H9 (cell line): ENCODE measurements around the gene KCTD2. TPM values are rescaled to one million over a fixed set of nuclear protein-coding genes. Genes with fewer than 3 reads are reported as not detected.

Experiments used
- DNase-seq: peaks from one replicate; pipeline ENCODE4 v3.0.0-alpha.2; 2017
- H2AFZ ChIP-seq: one replicate; pipeline ENCODE4 v1.6.1; 2013; ENCODE audit warnings: mild to moderate bottlenecking, low read length, control low read depth, moderate library complexity
- H2AK5ac ChIP-seq: 2 replicates; pipeline ENCODE4 v1.6.1; 2013; ENCODE audit warnings: low read length, control low read depth, mixed read lengths; ENCODE audit not compliant: insufficient read length
- H2BK120ac ChIP-seq: one replicate; pipeline ENCODE4 v1.6.1; 2013; ENCODE audit warnings: low read depth, mild to moderate bottlenecking, low read length, control low read depth, inconsistent platforms; ENCODE audit not compliant: poor library complexity, severe bottlenecking
- H2BK12ac ChIP-seq: 2 replicates; pipeline ENCODE4 v1.6.1; 2013; ENCODE audit warnings: low read length, control low read depth, mixed read lengths, low read depth; ENCODE audit not compliant: insufficient read length
- H2BK15ac ChIP-seq: 2 replicates; pipeline ENCODE4 v1.6.1; 2013; ENCODE audit warnings: low read depth, low read length, control low read depth
- H2BK20ac ChIP-seq: one replicate; pipeline ENCODE4 v1.6.1; 2013; ENCODE audit warnings: low read depth, mild to moderate bottlenecking, low read length, control low read depth, inconsistent platforms; ENCODE audit not compliant: poor library complexity, severe bottlenecking
- H2BK5ac ChIP-seq: 2 replicates; pipeline ENCODE4 v1.6.1; 2013; ENCODE audit warnings: low read length, control low read depth, mixed read lengths; ENCODE audit not compliant: insufficient read length
- H3K14ac ChIP-seq: 2 replicates; pipeline ENCODE4 v1.6.1; 2013; ENCODE audit warnings: low read length, control low read depth; ENCODE audit not compliant: insufficient read depth
- H3K18ac ChIP-seq: 2 replicates; pipeline ENCODE4 v1.6.1; 2013; ENCODE audit warnings: low read depth, mild to moderate bottlenecking, mixed read lengths, low read length, control low read depth; ENCODE audit not compliant: insufficient read length
- H3K23ac ChIP-seq: 2 replicates; pipeline ENCODE4 v1.6.1; 2013; ENCODE audit warnings: low read length, control low read depth, mixed read lengths, low read depth; ENCODE audit not compliant: insufficient read length
- H3K23me2 ChIP-seq: 2 replicates; pipeline ENCODE4 v1.6.1; 2013; ENCODE audit warnings: low read depth, mild to moderate bottlenecking, mixed read lengths, low read length, control low read depth; ENCODE audit not compliant: insufficient read length, poor library complexity, severe bottlenecking
- H3K27ac ChIP-seq: 2 replicates; pipeline ENCODE4 v1.5.1; 2013; ENCODE audit warnings: low read length, control low read depth, mixed read lengths, low read depth; ENCODE audit not compliant: insufficient read length
- H3K27me3 ChIP-seq: 2 replicates; pipeline ENCODE4 v1.6.1; 2013; ENCODE audit warnings: low read length, control low read depth, inconsistent platforms; ENCODE audit not compliant: insufficient read depth
- H3K4ac ChIP-seq: 2 replicates; pipeline ENCODE4 v1.6.1; 2013; ENCODE audit warnings: low read depth, mild to moderate bottlenecking, control low read depth, inconsistent platforms, low read length, moderate library complexity
- H3K4me1 ChIP-seq: 2 replicates; pipeline ENCODE4 v1.6.1; 2013; ENCODE audit warnings: low read length, control low read depth, inconsistent platforms; ENCODE audit not compliant: insufficient read depth
- H3K4me2 ChIP-seq: 2 replicates; pipeline ENCODE4 v1.6.1; 2013; ENCODE audit warnings: low read length, control low read depth, mixed read lengths; ENCODE audit not compliant: insufficient read length, insufficient read depth
- H3K56ac ChIP-seq: 2 replicates; pipeline ENCODE4 v1.6.1; 2013; ENCODE audit warnings: low read depth, mild to moderate bottlenecking, mixed read lengths, low read length, control low read depth; ENCODE audit not compliant: insufficient read length
- H3K79me1 ChIP-seq: 2 replicates; pipeline ENCODE4 v1.6.1; 2013; ENCODE audit warnings: low read depth, mild to moderate bottlenecking, moderate library complexity, low read length, control low read depth, inconsistent platforms; ENCODE audit not compliant: insufficient read depth, poor library complexity, severe bottlenecking
- H3K79me2 ChIP-seq: 2 replicates; pipeline ENCODE4 v1.6.1; 2013; ENCODE audit warnings: low read length, control low read depth, inconsistent platforms; ENCODE audit not compliant: insufficient read depth
- H3K9ac ChIP-seq: 2 replicates; pipeline ENCODE4 v1.6.1; 2013; ENCODE audit warnings: low read length, control low read depth, mixed read lengths; ENCODE audit not compliant: insufficient read length; ENCODE audit errors: extremely low read depth
- H3K9me3 ChIP-seq: one replicate; pipeline ENCODE4 v1.6.1; 2013; ENCODE audit warnings: low read depth, low read length, inconsistent platforms; ENCODE audit not compliant: control insufficient read depth
- H3T11ph ChIP-seq: one replicate; pipeline ENCODE4 v1.6.1; 2013; ENCODE audit warnings: mild to moderate bottlenecking, low read length, control low read depth, inconsistent platforms
- H4K20me1 ChIP-seq: one replicate; pipeline ENCODE4 v1.6.1; 2013; ENCODE audit not compliant: control insufficient read depth, insufficient read length, insufficient read depth
- H4K5ac ChIP-seq: 2 replicates; pipeline ENCODE4 v1.6.1; 2013; ENCODE audit warnings: low read depth, mild to moderate bottlenecking, mixed read lengths, low read length, control low read depth; ENCODE audit not compliant: insufficient read length
- H4K8ac ChIP-seq: replicated peaks from 2 replicates; pipeline ENCODE4 v1.6.1; 2013; ENCODE audit warnings: low read length, control low read depth, mixed read lengths, low read depth; ENCODE audit not compliant: insufficient read length
- H4K91ac ChIP-seq: 2 replicates; pipeline ENCODE4 v1.6.1; 2013; ENCODE audit warnings: low read depth, mild to moderate bottlenecking, moderate library complexity, mixed read lengths, low read length, control low read depth; ENCODE audit not compliant: insufficient read length
- H3K27ac Mint-ChIP-seq, 3 experiments: 2 replicates in 2 of 3; 3 replicates in 1 of 3; pipeline ENCODE4 v1.8.0; 2020 to 2021; ENCODE audit warnings: mixed read lengths in 3 of 3, mild to moderate bottlenecking in 1 of 3, moderate library complexity in 1 of 3
- H3K27me3 Mint-ChIP-seq: 2 replicates; pipeline ENCODE4 v1.8.0; 2021; ENCODE audit warnings: low read depth, mild to moderate bottlenecking, moderate library complexity, mixed read lengths
- H3K36me3 Mint-ChIP-seq, 3 experiments: 2 replicates in 2 of 3; 3 replicates in 1 of 3; pipeline ENCODE4 v1.8.0; 2020 to 2021; ENCODE audit warnings: low read depth in 3 of 3, mixed read lengths in 3 of 3; ENCODE audit not compliant: insufficient read depth in 1 of 3
- H3K4me1 Mint-ChIP-seq, 2 experiments: 2 replicates each; pipeline ENCODE4 v1.8.0; 2020; ENCODE audit warnings: mixed read lengths in 2 of 2
- H3K4me3 Mint-ChIP-seq, 2 experiments: 2 replicates in 1 of 2; 3 replicates in 1 of 2; pipeline ENCODE4 v1.8.0; 2020 to 2021; ENCODE audit warnings: mild to moderate bottlenecking in 2 of 2, mixed read lengths in 2 of 2, moderate library complexity in 1 of 2
- H3K9me3 Mint-ChIP-seq, 2 experiments: 2 replicates in 1 of 2; 3 replicates in 1 of 2; pipeline ENCODE4 v1.8.0; 2020; ENCODE audit warnings: mild to moderate bottlenecking in 2 of 2, mixed read lengths in 2 of 2, moderate library complexity in 1 of 2
- CTCF ChIP-seq: fragments of 200-600 bp; sonication (generic); conservative IDR thresholded peaks from 3 replicates; pipeline ENCODE4 v1.8.0; 2021; ENCODE audit warnings: antibody characterized with exemption, mild to moderate bottlenecking
- WGBS: extraction: QIAGEN DNeasy Blood & Tissue Kit; methylation state at CpG from one replicate; pipeline ENCODE4 v1.1.7; 2013; ENCODE audit warnings: missing lambda C conversion rate, low lambda C conversion rate, mixed read lengths; ENCODE audit not compliant: insufficient read length; ENCODE audit errors: extremely low coverage; 5-methylcytosine and 5-hydroxymethylcytosine counted together
- total RNA-seq: library from RNA; stranded (reverse); gene quantifications from 2 replicates; pipeline ENCODE4 v1.2.1, GENCODE V29; 2021

The KCTD2 gene
- total RNA-seq, 1 experiment from 2014 or later: 40.1 TPM

- no peak for TF ChIP-seq CTCF
- Mint-ChIP-seq H3K4me1 (no peaks in the 10 kb centered on the region), H3K27ac (no peak overlapping the region), H3K4me3 (no peak overlapping the region), H3K27me3 (no peaks in the 10 kb centered on the region), H3K36me3 (peaks cover 9 to 33% (median 25%) of the 10 kb centered on the region in 3 experiments; a peak in 6 of 7 replicates), H3K9me3 (no peaks in the 10 kb centered on the region)
- H2AK5ac ChIP-seq: no peak overlapping the region
- no peak overlapping the region for H2BK12ac ChIP-seq
- H3K23ac ChIP-seq: no peak overlapping the region
- H3K79me2 ChIP-seq: peaks cover 1% of the 10 kb centered on the region; the same call in 1 of the 2 replicates
- H2BK15ac ChIP-seq: no peak overlapping the region
- no peak overlapping the region for H3T11ph ChIP-seq
- H3K4me1 ChIP-seq: no peaks in the 10 kb centered on the region
- H4K91ac ChIP-seq: no peak overlapping the region
- no peaks in the 10 kb centered on the region for H4K20me1 ChIP-seq
- no peaks in the 10 kb centered on the region for H3K79me1 ChIP-seq
- H3K56ac ChIP-seq: no peak overlapping the region
- no peak overlapping the region for H3K27ac ChIP-seq
- no peaks in the 10 kb centered on the region for H3K23me2 ChIP-seq
- no peaks in the 10 kb centered on the region for H3K9me3 ChIP-seq
- no peak overlapping the region for H4K8ac ChIP-seq
- no peak overlapping the region for H3K9ac ChIP-seq
- H3K14ac ChIP-seq: no peak overlapping the region
- H2BK120ac ChIP-seq: no peak overlapping the region
- H2AFZ ChIP-seq: no peak overlapping the region
- no peak for DNase-seq
- H3K4me2 ChIP-seq: no peak overlapping the region
- H2BK20ac ChIP-seq: no peak overlapping the region
- no peak overlapping the region for H4K5ac ChIP-seq
- no peaks in the 10 kb centered on the region for H3K27me3 ChIP-seq
- H3K4ac ChIP-seq: no peak overlapping the region
- no CpG with 5 or more reads among the region's 6 CpGs for WGBS
- no peak overlapping the region for H3K18ac ChIP-seq
- H2BK5ac ChIP-seq: no peak overlapping the region
These were observed 48.2 kb upstream of the KCTD2 start for GRCh38 chr17:74998783-74999182.
